Dermis blood vessel endothelial cell (primary cell): ENCODE measurements around the gene AKIP1. TPM values are rescaled to one million over a fixed set of nuclear protein-coding genes. Genes with fewer than 3 reads are reported as not detected.
"Not testable (repeated sequence)": the region's sequence is repeated elsewhere in the genome, so short reads cannot be mapped to it uniquely, and the experiment has no call there.

Source experiments
- DNase-seq: peaks from one replicate; pipeline ENCODE4 v3.0.0; 2010
- total RNA-seq: library from RNA; depleted of rRNA; stranded (reverse); fragments of >200 nt; gene quantifications from 2 replicates; pipeline ENCODE4 v1.2.3, GENCODE V29; 2014

The AKIP1 gene
- total RNA-seq, 1 donor from 2014 or later = 26.5 TPM

DNA sequence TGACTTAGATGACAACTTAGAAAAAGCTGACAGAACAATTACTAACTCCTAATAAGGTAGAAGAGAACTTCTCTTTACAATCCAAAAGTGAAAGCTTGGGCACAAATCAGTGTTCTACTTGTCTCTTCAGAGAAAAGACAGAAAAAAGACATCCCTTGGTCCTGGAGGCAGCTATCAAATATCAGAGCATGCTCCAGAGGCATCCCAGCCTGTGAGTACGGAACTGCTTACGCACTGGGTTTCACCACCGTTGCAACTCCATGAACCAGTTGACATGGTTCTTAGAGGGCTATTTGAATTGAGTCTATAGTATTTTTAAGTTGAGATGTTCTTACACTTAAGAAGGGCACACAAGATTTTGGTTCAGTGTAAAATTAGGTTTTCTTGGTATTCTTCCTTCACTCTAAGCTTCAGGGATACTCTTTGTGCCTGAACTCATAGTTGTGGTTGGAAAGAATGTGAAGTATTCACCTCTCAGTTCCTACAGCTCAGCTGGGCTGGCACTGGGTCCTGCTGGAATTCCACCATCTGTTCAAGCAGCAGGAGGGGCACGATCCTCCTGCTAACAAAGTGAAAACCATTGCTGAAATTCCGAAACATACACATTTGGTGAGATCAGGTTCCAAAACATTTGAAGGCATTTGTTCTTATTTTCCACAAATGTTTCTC is 6.3 kb downstream of the AKIP1 start:
- peak; percentile 63 for DNase-seq

GRCh38 chr11:8922691-8923090 is 11.7 kb downstream of the AKIP1 start:
- DNase-seq = no peak

- DNase-seq = no peak
Measured at GRCh38 chr11:8925711-8926110, 14.7 kb downstream of the AKIP1 start.

DNA sequence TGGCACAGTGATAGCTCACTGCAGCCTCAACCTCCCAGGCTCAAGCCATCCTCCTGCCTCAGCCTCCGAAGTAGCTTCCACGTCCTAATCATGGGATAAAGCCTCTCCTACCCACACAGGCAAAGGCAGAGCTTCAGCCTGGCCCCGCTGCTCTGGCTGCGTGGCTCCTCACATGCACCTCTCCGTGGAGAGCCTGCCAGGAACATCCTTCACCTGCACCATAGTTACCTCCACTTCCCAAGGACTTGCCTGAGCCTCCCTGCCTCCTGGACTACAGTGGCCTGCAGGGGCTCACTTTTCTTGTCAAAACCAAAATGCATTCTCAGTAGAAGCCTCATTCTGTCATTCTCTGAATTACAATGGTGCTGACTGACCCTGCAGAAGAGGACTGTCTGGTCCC is 15.2 kb downstream of the AKIP1 start:
- DNase-seq = no peak

GRCh38 chr11:8927233-8927632 is 16.2 kb downstream of the AKIP1 start:
- DNase-seq = no peak

DNA sequence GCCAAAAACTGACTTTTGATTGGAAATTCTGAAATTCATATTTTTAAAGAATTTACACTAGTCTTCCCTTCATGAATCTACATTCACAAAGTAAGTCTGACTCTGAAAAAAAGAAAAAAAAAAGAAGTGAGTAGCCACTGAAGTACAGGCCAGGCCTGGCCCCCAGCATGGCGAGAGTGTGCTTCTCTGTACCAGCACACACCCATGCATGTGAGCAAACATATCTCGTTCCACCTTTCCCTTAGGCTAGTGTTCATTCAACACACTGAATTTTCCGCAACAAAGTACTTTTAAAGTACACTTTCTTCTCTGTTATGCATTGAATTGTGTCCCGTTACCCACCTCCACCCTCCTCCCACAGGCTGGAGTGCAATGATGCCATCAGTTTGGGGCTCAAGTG is 17.2 kb downstream of the AKIP1 start:
- DNase-seq = no peak

GRCh38 chr11:8928981-8929615 is 18.1 kb downstream of the AKIP1 start:
- DNase-seq = no peak

- no peak for DNase-seq
Measured at GRCh38 chr11:8930456-8931175, 19.6 kb downstream of the AKIP1 start.

DNA sequence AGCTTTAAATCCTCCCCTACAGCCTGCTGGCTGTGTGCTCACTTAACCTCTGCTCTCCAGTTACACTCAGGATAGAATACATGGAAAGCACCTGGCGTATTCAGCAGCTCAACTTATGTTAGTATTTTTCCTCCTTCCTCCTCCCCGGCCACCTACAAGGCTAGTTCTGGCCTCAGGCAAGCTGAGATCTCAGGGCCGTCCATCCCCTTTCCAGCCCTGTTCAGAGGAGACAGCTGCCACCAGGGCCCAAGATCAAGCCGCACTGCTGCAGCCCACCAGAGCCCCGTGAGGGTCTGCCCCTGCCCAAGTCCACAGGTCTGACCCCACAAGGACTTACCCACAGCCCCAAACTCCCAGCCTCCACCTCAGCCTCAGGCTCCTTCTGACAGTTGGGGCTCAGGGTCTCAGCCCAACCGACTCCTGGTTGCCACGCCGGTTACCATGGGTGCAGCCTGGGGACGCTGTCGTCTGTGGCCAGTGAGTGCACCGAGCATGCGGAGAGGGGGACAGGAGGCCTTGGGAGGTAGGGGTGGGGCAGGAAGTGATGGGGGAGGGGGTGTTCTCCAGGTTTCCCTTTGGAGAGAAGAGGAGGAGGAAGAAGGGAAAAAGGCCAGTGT is 21.7 kb downstream of the AKIP1 start, which contains the start of gene C11orf16:
Gene C11orf16 (minus strand): TSS at position 384 of the 617 bp plus-strand sequence. CDS start 639 bp downstream, outside the sequence.
- no peak for DNase-seq

- no peak for DNase-seq
Measured at GRCh38 chr11:8933931-8934330, 22.9 kb downstream of the AKIP1 start.

DNA sequence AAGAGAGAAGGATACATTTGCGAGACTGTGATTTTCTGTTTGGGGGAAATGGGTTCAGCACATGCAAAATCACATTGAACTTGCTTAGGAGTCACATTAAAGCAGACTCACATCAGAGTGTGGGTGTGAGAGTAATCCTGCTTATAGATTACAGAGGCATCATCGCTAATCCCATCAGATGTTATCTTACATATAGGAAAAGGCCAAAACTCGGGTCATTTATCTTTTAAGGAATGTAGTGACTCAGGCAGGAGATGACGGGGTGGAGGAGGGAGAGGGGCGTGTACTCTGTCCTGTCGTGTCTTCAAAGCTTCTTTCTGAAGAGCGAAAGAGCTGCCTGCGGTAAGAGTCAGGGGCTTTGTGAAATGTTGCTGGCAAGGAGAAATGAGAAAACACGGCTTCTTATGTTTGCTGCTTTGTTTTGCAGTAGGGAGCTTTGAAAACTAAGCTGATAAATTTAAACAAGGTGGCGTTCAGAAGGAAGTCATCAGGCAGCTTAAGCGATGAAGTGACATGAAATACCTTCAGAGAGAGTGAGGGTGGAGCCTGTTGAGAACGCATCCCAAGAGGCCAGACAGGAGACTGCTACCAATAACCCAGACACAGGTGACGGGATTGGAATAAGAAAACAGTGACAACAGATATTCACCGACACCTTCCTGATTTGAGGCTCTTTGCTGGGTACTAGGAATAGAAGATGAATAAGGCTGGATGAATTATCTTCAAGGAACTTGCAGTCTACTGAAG is 23.9 kb downstream of the AKIP1 start:
- DNase-seq = peak; percentile 43

DNA sequence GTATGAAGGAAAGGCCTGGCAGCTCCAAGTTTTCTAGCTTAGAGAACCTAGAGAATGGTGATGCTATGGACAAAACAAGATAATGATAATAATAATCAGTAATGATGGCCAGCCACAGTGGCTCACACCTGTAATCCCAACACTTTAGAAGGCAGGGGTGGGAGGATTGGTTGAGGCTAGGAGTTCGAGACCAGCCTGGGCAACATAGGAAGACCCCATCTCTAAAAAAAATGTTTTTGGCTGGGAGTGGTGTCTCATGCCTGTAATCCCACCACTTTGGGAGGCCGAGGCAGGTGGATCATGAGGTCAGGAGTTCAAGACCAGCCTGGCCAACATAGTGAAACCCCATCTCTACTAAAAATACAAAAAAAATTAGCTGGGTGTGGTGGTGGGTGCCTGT is 24.8 kb downstream of the AKIP1 start:
- DNase-seq = not testable (repeated sequence)

DNA sequence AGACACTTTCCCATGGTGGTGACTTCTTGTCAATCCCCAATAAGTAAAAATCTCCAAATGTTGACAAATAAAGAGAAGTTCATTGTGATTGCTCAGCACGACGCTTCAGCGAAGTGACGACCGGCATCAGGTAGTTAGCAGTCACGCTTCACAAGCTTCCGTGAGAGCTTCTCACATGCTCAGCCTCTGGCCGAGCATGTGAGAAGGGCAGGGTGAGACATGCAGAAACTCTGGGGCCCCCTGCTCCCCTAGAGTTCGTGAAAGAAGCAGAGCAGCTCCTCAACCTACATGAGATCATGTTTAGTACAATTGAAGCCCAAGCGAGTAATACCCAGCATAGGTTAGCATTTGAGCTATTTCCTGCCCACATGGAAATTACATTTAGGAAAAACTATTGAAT is 26.2 kb downstream of the AKIP1 start:
- no peak for DNase-seq

- no peak for DNase-seq
Measured at GRCh38 chr11:8937659-8938058, 26.7 kb downstream of the AKIP1 start.

- no peak for DNase-seq
Measured at GRCh38 chr11:8941341-8942103, 30.5 kb downstream of the AKIP1 start.

DNA sequence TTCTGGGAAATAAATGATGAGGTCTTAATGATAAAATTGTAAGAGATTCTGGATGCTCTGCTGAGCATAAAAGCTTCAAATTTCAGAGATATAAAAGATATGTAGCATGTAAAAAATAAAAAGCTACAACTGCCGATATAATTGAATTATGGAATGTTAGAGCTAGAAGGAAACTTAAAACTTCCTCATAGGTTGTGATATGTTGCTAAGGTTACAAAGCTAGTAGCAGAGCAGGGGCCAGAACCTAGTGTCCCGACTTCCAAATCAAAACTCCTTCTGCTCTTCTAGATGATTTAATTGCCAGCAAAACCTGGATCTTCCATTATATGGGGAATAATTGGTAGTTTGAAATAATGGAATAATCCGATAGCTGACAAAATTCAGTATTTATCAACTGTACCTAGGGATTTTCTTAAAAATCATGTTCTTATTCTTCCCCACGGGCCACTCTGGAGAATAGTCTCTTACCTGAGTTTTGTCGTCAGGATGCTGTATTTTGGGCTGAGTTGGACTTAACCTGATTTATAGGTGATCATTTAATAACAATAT is 31.6 kb downstream of the AKIP1 start, which contains the start of gene ASCL3:
Gene ASCL3 (minus strand): TSS at position 499 of the 549 bp plus-strand sequence. CDS start 4,855 bp downstream, outside the sequence.
- DNase-seq = no peak

DNA sequence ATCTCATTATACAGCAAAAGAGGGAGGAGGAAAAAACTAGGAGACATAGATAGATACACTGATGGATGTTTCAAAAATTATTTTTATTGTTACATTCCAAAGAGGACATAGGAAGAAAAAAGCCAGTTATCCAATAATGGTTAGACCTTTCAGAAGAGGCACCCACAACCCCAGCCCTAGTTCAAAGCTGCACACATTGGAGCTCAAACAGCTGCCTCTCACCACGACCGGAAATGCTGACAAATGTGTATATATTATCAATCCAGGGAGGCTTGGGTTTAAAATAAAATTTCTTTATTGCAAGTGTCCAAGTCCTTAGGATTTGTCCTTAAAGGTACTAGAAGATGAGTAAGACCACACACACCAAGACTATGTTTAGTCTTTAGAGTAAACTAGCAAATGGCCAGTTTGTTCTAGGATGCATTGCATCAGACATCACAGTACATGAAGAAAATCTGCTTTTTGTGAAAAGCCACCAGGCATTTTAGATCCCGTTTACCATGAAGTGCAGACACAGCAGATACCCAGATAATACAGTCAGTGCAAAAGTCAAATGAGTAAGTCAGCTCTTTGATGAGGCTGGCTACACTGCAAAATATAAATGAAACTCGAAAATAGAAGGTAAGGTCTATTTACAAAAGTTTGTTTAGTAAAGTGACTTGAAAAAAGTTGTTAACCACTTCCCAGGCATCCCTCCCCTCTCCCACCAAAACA is 36.4 kb downstream of the AKIP1 start:
- no peak for DNase-seq

GRCh38 chr11:8948886-8949285 is 37.9 kb downstream of the AKIP1 start:
- no peak for DNase-seq

DNA sequence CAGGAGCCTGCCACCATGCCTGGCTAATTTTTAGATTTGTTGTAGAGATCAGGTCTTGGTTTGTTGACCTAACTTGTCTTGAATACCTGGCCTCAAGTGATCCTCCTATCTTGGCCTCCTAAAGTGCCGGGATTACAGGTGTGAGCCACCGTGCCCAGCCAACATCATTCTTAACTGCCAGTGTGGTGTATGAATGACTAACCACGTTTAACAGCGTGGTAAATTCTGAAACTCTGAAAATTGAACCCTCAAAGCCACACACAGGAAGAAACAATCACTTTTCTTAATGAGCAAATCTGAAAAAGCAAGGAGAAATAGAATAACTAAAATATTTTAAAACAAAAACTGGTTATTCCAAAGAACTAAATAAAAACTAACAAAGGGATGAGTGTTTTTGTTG is 45.9 kb downstream of the AKIP1 start:
- DNase-seq = no peak

DNA sequence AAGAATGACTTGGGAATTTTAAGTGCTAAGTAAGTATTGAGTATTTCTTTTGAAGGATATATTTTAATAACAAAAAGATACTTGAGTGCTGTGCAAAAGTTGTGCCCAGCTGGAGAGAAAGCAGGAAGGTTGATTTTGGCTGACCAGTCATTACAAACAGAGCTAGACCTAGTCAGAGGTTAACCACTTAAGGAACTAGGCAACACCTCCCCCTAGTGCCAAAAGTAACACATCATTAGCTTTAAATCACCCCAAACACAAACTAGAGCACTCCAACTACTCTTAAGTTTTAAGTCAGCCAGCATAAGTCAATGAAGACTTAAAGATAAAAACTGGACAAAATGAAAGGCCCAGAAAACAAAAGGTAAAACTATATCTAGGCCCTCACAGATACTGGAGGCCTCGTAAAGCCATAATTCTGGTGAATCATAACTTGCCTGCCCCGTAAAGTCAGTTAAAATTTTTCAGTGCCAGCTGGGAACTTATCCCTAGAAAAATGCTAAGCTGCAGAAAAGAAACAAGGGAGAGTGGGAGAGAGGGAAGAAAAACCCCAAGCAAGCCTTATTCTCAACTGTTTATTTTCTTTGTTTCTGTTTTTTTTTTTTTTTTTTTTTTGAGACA is 48.7 kb downstream of the AKIP1 start:
- DNase-seq = peak; percentile 89
